ENCODE results near the gene SLC35B1.

GRCh38 chr17:49741692-49742076 lies 33.9 kb upstream of the SLC35B1 start:
- no peak for TF ChIP-seq GATA2 (IDR thresholded peaks at IDR 0.05; ENCODE audit: low read depth, low read length)
- TF ChIP-seq GATA3 (IDR thresholded peaks at IDR 0.05; ENCODE audit: low read depth, low read length) = no peak

Measured in SH-SY5Y (cell line).